ENCODE measurements around the gene RBFOX2. TPM values are rescaled to one million over a fixed set of nuclear protein-coding genes. Genes with fewer than 3 reads are reported as not detected.

Gene RBFOX2
- total and polyA plus RNA-seq, 10 donors, result 2.6 to 39.6 (median 31.8) TPM

DNA sequence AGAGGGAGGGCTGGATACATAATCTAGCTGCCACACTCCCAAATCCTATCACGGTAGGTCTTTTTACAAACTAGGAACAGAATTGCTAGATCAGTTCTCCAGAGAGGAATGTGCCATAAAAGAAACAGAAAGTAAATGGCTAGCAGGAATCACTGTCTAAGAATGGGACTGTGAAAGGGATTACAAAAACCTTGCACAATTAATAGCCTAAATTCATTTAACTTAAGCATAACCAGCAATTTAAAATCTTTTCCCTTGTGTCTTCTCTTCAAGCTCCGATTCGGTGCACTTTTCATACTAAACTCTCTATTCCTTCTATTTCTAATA lies 275.8 kb downstream of the RBFOX2 start:
- no peak for TF ChIP-seq POLR2A (IDR thresholded peaks at IDR 0.05)
- no peak for TF ChIP-seq POLR2AphosphoS5 (IDR thresholded peaks at IDR 0.05)
- TF ChIP-seq, protein P1, sequence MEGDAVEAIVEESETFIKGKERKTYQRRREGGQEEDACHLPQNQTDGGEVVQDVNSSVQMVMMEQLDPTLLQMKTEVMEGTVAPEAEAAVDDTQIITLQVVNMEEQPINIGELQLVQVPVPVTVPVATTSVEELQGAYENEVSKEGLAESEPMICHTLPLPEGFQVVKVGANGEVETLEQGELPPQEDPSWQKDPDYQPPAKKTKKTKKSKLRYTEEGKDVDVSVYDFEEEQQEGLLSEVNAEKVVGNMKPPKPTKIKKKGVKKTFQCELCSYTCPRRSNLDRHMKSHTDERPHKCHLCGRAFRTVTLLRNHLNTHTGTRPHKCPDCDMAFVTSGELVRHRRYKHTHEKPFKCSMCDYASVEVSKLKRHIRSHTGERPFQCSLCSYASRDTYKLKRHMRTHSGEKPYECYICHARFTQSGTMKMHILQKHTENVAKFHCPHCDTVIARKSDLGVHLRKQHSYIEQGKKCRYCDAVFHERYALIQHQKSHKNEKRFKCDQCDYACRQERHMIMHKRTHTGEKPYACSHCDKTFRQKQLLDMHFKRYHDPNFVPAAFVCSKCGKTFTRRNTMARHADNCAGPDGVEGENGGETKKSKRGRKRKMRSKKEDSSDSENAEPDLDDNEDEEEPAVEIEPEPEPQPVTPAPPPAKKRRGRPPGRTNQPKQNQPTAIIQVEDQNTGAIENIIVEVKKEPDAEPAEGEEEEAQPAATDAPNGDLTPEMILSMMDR (IDR thresholded peaks at IDR 0.05 in 8 of 11, conservative IDR thresholded peaks at IDR 0.05 in 3 of 11), result no peak
- Histone ChIP-seq H3K36me3 (no peaks in the 10 kb centered on the region), H3K4me1 (peaks cover 0 to 30% (median 10%) of the 10 kb centered on the region in 6 donors), H3K9me3 (no peaks in the 10 kb centered on the region), H3K4me3 (no peak overlapping the region), H3K27me3 (replicated peaks in 1 of 7) (peaks cover 0 to 53% (median 0%) of the 10 kb centered on the region in 7 donors), H3K27ac (peak overlapping the region in 2 of 8 donors; percentile 9 to 24)
- DNase-seq, result no peak
- WGBS, 5 donors, result 60 to 80% (median 70%) methylated on average over 3 of the region's 3 CpGs
- intact Hi-C loops (cut with DNase I; ENCODE audit: low total_unique reads), result no loop called here

DNA sequence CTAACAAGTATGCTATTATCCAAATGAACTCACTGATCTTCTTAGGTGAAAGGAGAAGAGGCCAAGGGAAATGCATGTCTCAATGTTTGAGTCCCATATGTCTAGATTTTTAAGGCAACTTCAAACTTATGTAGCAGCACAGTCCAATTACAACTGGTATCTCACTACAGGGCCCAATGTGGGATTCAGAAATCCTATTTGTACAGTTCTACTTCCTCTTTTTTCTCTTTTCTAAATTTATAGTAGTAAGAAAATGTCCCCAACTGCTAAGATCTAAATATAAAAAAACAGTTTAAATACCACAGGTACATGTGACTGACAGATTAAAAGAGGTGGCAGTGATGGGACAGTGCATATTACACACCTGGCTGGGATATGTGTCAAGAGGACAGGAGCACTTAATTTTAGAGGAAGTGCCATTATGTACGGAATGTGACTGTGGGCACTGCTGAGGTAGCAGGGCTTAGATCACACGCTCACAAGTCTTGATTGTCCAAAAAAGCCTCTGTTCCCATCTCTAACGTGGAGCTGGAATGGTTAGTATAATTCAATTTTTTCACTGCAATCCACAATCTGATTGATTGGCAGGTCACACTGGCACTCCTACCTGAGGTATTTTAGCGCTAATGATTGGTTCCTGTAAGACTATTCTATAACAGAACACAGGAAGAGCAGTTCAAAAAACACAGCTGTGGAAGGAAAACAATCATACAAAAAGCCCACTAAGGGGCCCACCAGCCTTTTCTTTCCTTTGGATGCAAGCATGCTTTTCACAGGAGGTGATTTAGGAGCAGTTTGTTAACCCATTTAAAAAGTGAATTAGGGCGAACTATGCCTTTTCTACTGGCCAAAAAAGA lies 276.4 kb downstream of the RBFOX2 start:
- Histone ChIP-seq H3K36me3 (no peaks in the 10 kb centered on the region), H3K27me3 (replicated peaks in 1 of 7) (peaks cover 0 to 59% (median 0%) of the 10 kb centered on the region in 7 donors), H3K4me3 (no peak overlapping the region), H3K27ac (peak overlapping the region in 2 of 8 donors; percentile 9 to 24), H3K9me3 (no peaks in the 10 kb centered on the region), H3K4me1 (peaks cover 0 to 30% (median 10%) of the 10 kb centered on the region in 6 donors)
- intact Hi-C loops (cut with DNase I; ENCODE audit: low total_unique reads), result no loop called here
- WGBS, 5 donors, result 31 to 46% (median 38%) methylated on average over 5 of the region's 5 CpGs
- DNase-seq, result no peak
- no peak for TF ChIP-seq POLR2AphosphoS5 (IDR thresholded peaks at IDR 0.05)
- TF ChIP-seq, protein P1 (IDR thresholded peaks at IDR 0.05 in 8 of 11, conservative IDR thresholded peaks at IDR 0.05 in 3 of 11), result no peak
- TF ChIP-seq POLR2A (IDR thresholded peaks at IDR 0.05), result no peak

DNA sequence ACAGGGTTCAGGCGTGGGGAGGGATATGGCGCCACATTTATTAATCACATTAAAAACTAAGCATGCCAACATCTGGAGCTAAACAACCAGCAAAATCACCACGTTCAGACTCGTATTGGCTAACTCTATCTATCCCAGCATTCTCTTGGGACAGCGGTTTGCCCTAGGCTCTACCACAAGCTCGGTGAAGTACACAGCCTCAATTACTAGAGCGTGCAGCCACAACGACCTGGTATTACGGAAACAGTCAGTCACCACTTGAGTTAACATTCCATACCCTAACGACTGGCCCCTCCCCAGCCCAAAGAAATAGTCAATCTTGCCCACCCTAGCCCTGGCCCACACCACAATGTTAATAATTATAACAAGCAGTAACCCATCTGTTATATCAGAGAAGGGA lies 278.8 kb downstream of the RBFOX2 start:
- intact Hi-C loops (cut with DNase I; ENCODE audit: low total_unique reads), result no loop called here
- WGBS, 5 donors, result 53 to 84% (median 71%) methylated on average over 10 of the region's 10 CpGs
- no peak overlapping the region for H3K27ac ChIP-seq
- H3K27me3 ChIP-seq (replicated peaks in 1 of 7), result peaks cover 0 to 70% (median 0%) of the 10 kb centered on the region in 7 donors
- no peaks in the 10 kb centered on the region for H3K9me3 ChIP-seq
- H3K4me3 ChIP-seq, result no peak overlapping the region
- TF ChIP-seq POLR2A (IDR thresholded peaks at IDR 0.05) (no peak), POLR2AphosphoS5 (IDR thresholded peaks at IDR 0.05) (no peak)
- TF ChIP-seq, protein P1 (IDR thresholded peaks at IDR 0.05 in 8 of 11, conservative IDR thresholded peaks at IDR 0.05 in 3 of 11), result no peak
- H3K36me3 ChIP-seq, result peaks cover 0 to 11% (median 0%) of the 10 kb centered on the region in 6 donors
- peaks cover 0 to 30% (median 10%) of the 10 kb centered on the region in 6 donors for H3K4me1 ChIP-seq
- DNase-seq, result no peak

DNA sequence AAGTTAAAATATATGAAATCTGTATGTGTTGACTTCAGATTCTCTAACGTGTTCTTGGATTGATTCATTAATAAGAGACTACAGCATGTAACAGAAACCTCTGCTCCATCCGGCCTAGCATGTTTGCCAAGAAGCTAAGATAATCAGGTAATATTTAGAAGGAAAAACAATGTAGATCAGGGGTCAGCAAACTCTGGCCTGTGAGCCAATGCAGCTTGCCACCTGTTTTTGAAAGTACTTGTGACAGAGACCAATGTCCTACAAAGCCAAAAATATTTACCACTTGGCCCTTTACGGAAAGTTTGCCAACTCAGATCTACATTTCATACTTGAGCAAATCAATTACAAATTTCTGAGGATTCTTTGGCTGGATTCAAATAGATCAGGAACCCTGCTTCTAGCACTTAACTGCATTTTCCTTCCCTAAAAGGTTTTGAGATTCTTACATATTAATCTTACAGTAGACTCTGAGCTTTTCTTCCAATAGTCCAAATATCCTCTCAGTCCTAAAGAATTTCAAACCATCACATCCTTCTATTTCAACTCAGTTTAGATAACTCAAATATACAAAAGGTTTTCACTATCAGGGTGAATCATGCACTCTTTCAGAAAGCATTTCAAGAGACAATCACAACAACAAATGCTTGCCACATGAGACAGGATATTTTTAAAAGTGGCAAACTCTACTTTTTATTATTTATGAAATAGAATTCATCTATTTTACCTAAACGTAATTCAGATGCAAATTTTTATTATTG lies 281.5 kb downstream of the RBFOX2 start:
- no peaks in the 10 kb centered on the region for H3K9me3 ChIP-seq
- no peak overlapping the region for H3K27ac ChIP-seq
- no peak for DNase-seq
- no peak overlapping the region for H3K4me3 ChIP-seq
- 85 to 93% (median 89%) methylated on average over 4 of the region's 4 CpGs for WGBS, 5 donors
- peaks cover 0 to 17% (median 0%) of the 10 kb centered on the region in 6 donors for H3K36me3 ChIP-seq
- TF ChIP-seq POLR2AphosphoS5 (IDR thresholded peaks at IDR 0.05), result no peak
- H3K4me1 ChIP-seq, result peaks cover 0 to 26% (median 3%) of the 10 kb centered on the region in 6 donors
- peaks cover 0 to 81% (median 0%) of the 10 kb centered on the region in 7 donors for H3K27me3 ChIP-seq (replicated peaks in 1 of 7)
- intact Hi-C loops (cut with DNase I; ENCODE audit: low total_unique reads), result no loop called here
